T-cell (primary cell): ENCODE measurements around the gene MRPL33. TPM values are rescaled to one million over a fixed set of nuclear protein-coding genes. Genes with fewer than 3 reads are reported as not detected.
A peak's percentile ranks its signal among the peaks of the same experiment; 100 is the strongest.
"Not testable (repeated sequence)": the region's sequence is repeated elsewhere in the genome, so short reads cannot be mapped to it uniquely, and the experiment has no call there.

Source experiments
- ATAC-seq, 4 experiments: fragments of 200-7000 bp in 3 of 4; fragments of 150-1000 bp in 1 of 4; cut with Tn5 transposase; replicated peaks in 1 of 4; 1 replicate in 3 of 4; 2 replicates in 1 of 4; pipeline ENCODE4 v1.10.0; 2021; ENCODE audit warnings: moderate library complexity in 3 of 4, mild to moderate bottlenecking in 2 of 4, moderate number of reproducible peaks in 1 of 4
- CTCF ChIA-PET, 2 donors: fragments of 300-600 bp; sonication (Branson Sonifier 250); formaldehyde crosslinking; loops; one replicate each; lab custom pipeline; 2022; ENCODE audit warnings: antibody characterized with exemption in 2 of 2; lab: Charles Lee
- POLR2A ChIA-PET, 2 donors: fragments of 300-600 bp; sonication (Branson Sonifier 250); formaldehyde crosslinking; loops; one replicate each; lab custom pipeline; 2022; ENCODE audit warnings: antibody characterized with exemption in 2 of 2; lab: Charles Lee
- DNase-seq, 35 experiments: peaks; one replicate each; pipeline versions ENCODE4 v3.0.0 to v3.0.0-alpha.2; 2013 to 2023
- H3K27ac ChIP-seq: one replicate; pipeline ENCODE4 v1.5.1; 2013; ENCODE audit warnings: low read length
- H3K27me3 ChIP-seq, 2 experiments: replicated peaks in 1 of 2; 1 replicate in 1 of 2; 2 replicates in 1 of 2; pipeline versions ENCODE4 v1.6.1 to v1.7.0; 2013; ENCODE audit warnings: low read length in 1 of 2, mixed read lengths in 1 of 2; ENCODE audit not compliant: control insufficient read depth in 2 of 2, insufficient read depth in 2 of 2; ENCODE audit errors: extremely low read depth in 1 of 2
- H3K36me3 ChIP-seq, 2 donors: 1 replicate in 1 of 2; 2 replicates in 1 of 2; pipeline versions ENCODE4 v1.6.1 to v1.7.0; 2013; ENCODE audit warnings: low read length in 1 of 2; ENCODE audit not compliant: control insufficient read depth in 2 of 2, insufficient read depth in 1 of 2; ENCODE audit errors: extremely low read depth in 1 of 2
- H3K4me1 ChIP-seq, 2 experiments: 1 replicate in 1 of 2; 2 replicates in 1 of 2; pipeline versions ENCODE4 v1.6.1 to v1.7.0; 2013; ENCODE audit warnings: low read length in 2 of 2, mixed read lengths in 1 of 2; ENCODE audit not compliant: insufficient read depth in 2 of 2, control insufficient read depth in 1 of 2; ENCODE audit errors: extremely low read depth in 1 of 2
- H3K4me3 ChIP-seq, 2 donors: 1 replicate in 1 of 2; 2 replicates in 1 of 2; pipeline versions ENCODE4 v1.5.1 to v1.7.0; 2013; ENCODE audit warnings: mild to moderate bottlenecking in 2 of 2, low read length in 1 of 2, moderate library complexity in 1 of 2; ENCODE audit not compliant: control insufficient read depth in 1 of 2; ENCODE audit errors: extremely low read depth in 1 of 2
- H3K9me3 ChIP-seq: 2 replicates; pipeline ENCODE4 v1.7.0; 2013
- H3K27ac Mint-ChIP-seq, 2 donors: one replicate each; pipeline ENCODE4 v1.8.0; 2020 to 2021; ENCODE audit warnings: mild to moderate bottlenecking in 2 of 2, mixed read lengths in 2 of 2
- H3K27me3 Mint-ChIP-seq, 2 donors: one replicate each; pipeline ENCODE4 v1.8.0; 2021 to 2022; ENCODE audit warnings: mixed read lengths in 2 of 2
- H3K36me3 Mint-ChIP-seq: one replicate; pipeline ENCODE4 v1.8.0; 2021; ENCODE audit warnings: mixed read lengths
- H3K4me1 Mint-ChIP-seq, 3 donors: one replicate each; pipeline ENCODE4 v1.8.0; 2020 to 2022; ENCODE audit warnings: mixed read lengths in 3 of 3, mild to moderate bottlenecking in 1 of 3
- H3K4me3 Mint-ChIP-seq, 3 donors: one replicate each; pipeline ENCODE4 v1.8.0; 2020 to 2022; ENCODE audit warnings: mild to moderate bottlenecking in 3 of 3, mixed read lengths in 3 of 3, moderate library complexity in 3 of 3
- H3K9me3 Mint-ChIP-seq, 3 donors: one replicate each; pipeline ENCODE4 v1.8.0; 2020 to 2022; ENCODE audit warnings: mixed read lengths in 3 of 3
- WGBS: methylation state at CpG from one replicate; pipeline ENCODE4 v1.1.5; 2013; ENCODE audit warnings: missing lambda C conversion rate; ENCODE audit not compliant: insufficient coverage; 5-methylcytosine and 5-hydroxymethylcytosine counted together
- total RNA-seq, 35 experiments: library from RNA in 6 of 35; stranded (reverse) in 6 of 35; fragments of 120-200 nt in 1 of 35; gene quantifications; one replicate each; pipeline versions ENCODE4 v1.2.1 to v1.2.4 and lab custom pipeline; 2013 to 2026

The MRPL33 gene
- total RNA-seq, 5 donors from 2014 or later (not counting 1 experiment from before 2014, with no cell fraction given) = 25.9 to 39.4 (median 29.7) TPM

GRCh38 chr2:27756091-27756490, 15.4 kb upstream of the MRPL33 start:
- no peak overlapping the region for H3K4me3 Mint-ChIP-seq
- WGBS = 97% methylated on average over 3 of the region's 3 CpGs
- no peaks in the 10 kb centered on the region for H3K36me3 Mint-ChIP-seq

GRCh38 chr2:27756544-27757498, 14.7 kb upstream of the MRPL33 start:
- H3K27ac Mint-ChIP-seq = no peak overlapping the region
- Histone ChIP-seq H3K36me3 (no peaks in the 10 kb centered on the region), H3K27ac (no peak overlapping the region), H3K4me1 (no peaks in the 10 kb centered on the region), H3K9me3 (no peaks in the 10 kb centered on the region), H3K4me3 (no peak overlapping the region), H3K27me3 (peaks cover 0 to 15% of the 10 kb centered on the region in 2 experiments)
- H3K36me3 Mint-ChIP-seq = no peaks in the 10 kb centered on the region
- no peak overlapping the region for H3K4me3 Mint-ChIP-seq
- POLR2A ChIA-PET = no interaction called here
- no peaks in the 10 kb centered on the region for H3K9me3 Mint-ChIP-seq
- WGBS = 88% methylated on average over 1 of the region's 8 CpGs
- no peak for ATAC-seq
- no peaks in the 10 kb centered on the region for H3K4me1 Mint-ChIP-seq
- CTCF ChIA-PET = interaction anchor here in 1 of 2 donors (0.6 kb wide), 1 partner anchor 377 kb away, joined by 3 read pairs; no protein-coding TSS in a partner anchor
- DNase-seq = peak in 1 of 35 experiments; percentile 14
- peaks cover 3 to 12% of the 10 kb centered on the region in 2 donors for H3K27me3 Mint-ChIP-seq

More at GRCh38 chr2:27756091-27756490, 15.4 kb upstream of the MRPL33 start:
- no peak for DNase-seq
- no peak for ATAC-seq
- POLR2A ChIA-PET = no interaction called here
- Histone ChIP-seq H3K4me3 (no peak overlapping the region), H3K9me3 (no peaks in the 10 kb centered on the region), H3K4me1 (no peaks in the 10 kb centered on the region), H3K27me3 (peaks cover 0 to 20% of the 10 kb centered on the region in 2 experiments), H3K36me3 (no peaks in the 10 kb centered on the region), H3K27ac (no peak overlapping the region)
- CTCF ChIA-PET = no interaction called here
- Mint-ChIP-seq H3K27me3 (peaks cover 3 to 11% of the 10 kb centered on the region in 2 donors), H3K27ac (no peak overlapping the region), H3K9me3 (no peaks in the 10 kb centered on the region), H3K4me1 (no peaks in the 10 kb centered on the region)

DNA sequence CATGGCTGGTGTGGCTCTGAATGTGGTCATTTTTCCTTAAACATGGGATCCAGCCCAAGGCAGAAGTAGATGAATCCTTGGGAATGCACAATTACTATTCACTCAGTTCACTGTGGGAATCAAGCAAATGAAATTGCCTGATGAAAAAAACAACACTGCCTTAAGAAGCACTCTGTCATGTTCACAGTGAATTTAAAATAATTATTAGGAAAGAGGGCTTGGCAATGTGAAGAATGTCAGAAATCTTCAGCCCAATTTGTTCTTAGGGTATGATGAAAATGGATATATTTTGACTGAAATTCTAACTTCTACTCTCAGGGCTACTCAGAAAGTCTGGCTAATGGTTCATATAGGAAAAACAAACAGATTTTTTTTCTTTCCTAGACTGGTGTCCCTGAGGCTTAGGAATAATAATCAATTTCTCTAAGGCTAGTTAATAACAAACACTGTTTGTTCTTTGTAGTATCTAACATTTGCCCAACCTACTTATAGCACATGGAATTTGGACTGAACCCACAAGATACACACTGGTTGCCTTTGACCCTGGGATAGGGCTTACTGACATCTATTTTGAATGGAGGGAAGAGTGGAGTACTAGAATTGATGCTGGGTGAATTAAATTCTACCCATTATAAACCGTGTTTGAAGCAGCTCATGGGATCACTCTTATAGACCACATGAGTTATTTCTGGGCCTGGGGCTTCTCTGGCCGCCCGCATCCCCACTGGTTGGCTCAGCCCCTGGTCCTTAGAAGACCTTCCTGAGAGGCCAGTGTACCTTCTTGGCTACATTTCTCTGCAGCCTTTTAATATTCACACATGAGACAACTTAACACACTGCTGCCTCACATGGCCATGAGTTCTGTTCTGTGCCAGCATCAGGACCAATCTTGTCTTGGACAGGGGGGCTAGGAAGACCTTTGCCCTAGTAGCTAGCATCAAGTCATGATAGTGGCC, 8.3 kb upstream of the MRPL33 start:
- peaks cover 0 to 4% of the 10 kb centered on the region in 2 experiments for H3K27me3 ChIP-seq
- Mint-ChIP-seq H3K9me3 (no peaks in the 10 kb centered on the region), H3K27ac (no peak overlapping the region), H3K4me3 (no peak overlapping the region), H3K4me1 (peaks cover 0 to 12% (median 12%) of the 10 kb centered on the region in 3 donors), H3K36me3 (no peaks in the 10 kb centered on the region), H3K27me3 (peaks cover 2 to 3% of the 10 kb centered on the region in 2 donors)
- no peaks in the 10 kb centered on the region for H3K36me3 ChIP-seq
- H3K4me1 ChIP-seq = peaks cover 0 to 9% of the 10 kb centered on the region in 2 experiments
- DNase-seq (no peak), ATAC-seq (no peak)
- 77% methylated on average over 3 of the region's 3 CpGs for WGBS
- CTCF ChIA-PET = no interaction called here
- H3K27ac ChIP-seq = no peak overlapping the region
- POLR2A ChIA-PET = no interaction called here
- H3K4me3 ChIP-seq = no peak overlapping the region
- H3K9me3 ChIP-seq = no peaks in the 10 kb centered on the region

GRCh38 chr2:27763907-27764267, 7.6 kb upstream of the MRPL33 start:
- Histone ChIP-seq H3K27ac (no peak overlapping the region), H3K27me3 (peaks cover 0 to 7% of the 10 kb centered on the region in 2 experiments), H3K9me3 (no peaks in the 10 kb centered on the region), H3K4me3 (no peak overlapping the region), H3K36me3 (no peaks in the 10 kb centered on the region), H3K4me1 (peaks cover 0 to 9% of the 10 kb centered on the region in 2 experiments)
- no peak for ATAC-seq
- POLR2A ChIA-PET = no interaction called here
- peaks cover 3% of the 10 kb centered on the region in 2 donors for H3K27me3 Mint-ChIP-seq
- no peaks in the 10 kb centered on the region for H3K36me3 Mint-ChIP-seq
- H3K4me3 Mint-ChIP-seq = no peak overlapping the region
- H3K4me1 Mint-ChIP-seq = peaks cover 0 to 12% (median 12%) of the 10 kb centered on the region in 3 donors
- CTCF ChIA-PET = no interaction called here
- WGBS = 100% methylated on average over 3 of the region's 7 CpGs
- DNase-seq = no peak
- H3K27ac Mint-ChIP-seq = no peak overlapping the region
- no peaks in the 10 kb centered on the region for H3K9me3 Mint-ChIP-seq

DNA sequence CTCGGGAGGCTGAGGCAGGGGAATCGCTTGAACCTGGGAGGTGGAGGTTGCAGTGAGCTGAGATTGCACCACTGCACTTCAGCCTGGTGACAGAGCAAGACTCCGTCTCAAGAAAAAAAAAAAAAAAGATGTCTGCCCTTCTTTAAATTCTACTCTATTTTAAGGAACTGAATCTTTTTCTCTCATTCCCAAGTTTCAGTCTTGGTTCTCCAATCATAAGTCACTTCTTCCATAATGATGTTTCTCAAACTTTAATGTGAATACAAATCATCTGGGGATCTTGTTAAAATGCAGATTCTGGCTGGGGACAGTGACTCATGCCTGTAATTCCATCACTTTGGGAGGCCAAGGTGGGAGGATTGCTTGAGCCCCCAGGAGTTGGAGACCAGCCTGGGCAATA, 7.0 kb upstream of the MRPL33 start:
- H3K36me3 Mint-ChIP-seq, H3K4me1 ChIP-seq, H3K27me3 ChIP-seq, H3K27me3 Mint-ChIP-seq, H3K36me3 ChIP-seq, H3K4me3 ChIP-seq, H3K27ac Mint-ChIP-seq, H3K4me3 Mint-ChIP-seq, ATAC-seq, H3K27ac ChIP-seq, H3K9me3 ChIP-seq, DNase-seq, H3K9me3 Mint-ChIP-seq, CTCF ChIA-PET, POLR2A ChIA-PET: not testable (repeated sequence)
- no CpG with 5 or more reads among the region's 3 CpGs for WGBS
- peaks cover 0 to 12% (median 12%) of the 10 kb centered on the region in 3 donors for H3K4me1 Mint-ChIP-seq
